Activated T-helper 2 cell treated with anti-CD3 and anti-CD28 coated beads, Interferon-gamma antibody, Interleukin-2, Interleukin-4, amounts not matched to agents 10 μg/mL and 5 μg/mL and 100 μg/mL, durations not matched to agents 14 hours and 24 hours and 36 hours (primary cell): ENCODE results near the gene OTUD1. TPM values are rescaled to one million over a fixed set of nuclear protein-coding genes. Genes with fewer than 3 reads are reported as not detected.
A peak's percentile ranks its signal among the peaks of the same experiment; 100 is the strongest.
"Not testable (repeated sequence)": the region's sequence is repeated elsewhere in the genome, so short reads cannot be mapped to it uniquely, and the experiment has no call there.

ENCODE experiments used
- DNase-seq: peaks from one replicate; pipeline ENCODE4 v3.0.0; 2021; ENCODE audit warnings: low spot score
- H3K27ac Mint-ChIP-seq: one replicate; pipeline ENCODE4 v1.8.0; 2021; ENCODE audit warnings: mixed read lengths
- H3K27me3 Mint-ChIP-seq: one replicate; pipeline ENCODE4 v1.8.0; 2021; ENCODE audit warnings: low read depth, mixed read lengths
- H3K36me3 Mint-ChIP-seq: one replicate; pipeline ENCODE4 v1.8.0; 2021; ENCODE audit warnings: low read depth, mixed read lengths
- H3K4me1 Mint-ChIP-seq: one replicate; pipeline ENCODE4 v1.8.0; 2021; ENCODE audit warnings: low read depth, mixed read lengths
- H3K4me3 Mint-ChIP-seq: one replicate; pipeline ENCODE4 v1.8.0; 2021; ENCODE audit warnings: low read depth, mild to moderate bottlenecking, moderate library complexity, mixed read lengths
- H3K9me3 Mint-ChIP-seq: one replicate; pipeline ENCODE4 v1.8.0; 2021; ENCODE audit warnings: mixed read lengths
- intact Hi-C: fragments of 100-400 bp; cut with micrococcal nuclease; formaldehyde crosslinking; loops from one replicate; pipeline ENCODE4 v1.15.1; 2023
- total RNA-seq: library from RNA; stranded (reverse); gene quantifications from 2 replicates; pipeline ENCODE4 v1.2.3, GENCODE V29; 2022

OTUD1 gene, protein sequence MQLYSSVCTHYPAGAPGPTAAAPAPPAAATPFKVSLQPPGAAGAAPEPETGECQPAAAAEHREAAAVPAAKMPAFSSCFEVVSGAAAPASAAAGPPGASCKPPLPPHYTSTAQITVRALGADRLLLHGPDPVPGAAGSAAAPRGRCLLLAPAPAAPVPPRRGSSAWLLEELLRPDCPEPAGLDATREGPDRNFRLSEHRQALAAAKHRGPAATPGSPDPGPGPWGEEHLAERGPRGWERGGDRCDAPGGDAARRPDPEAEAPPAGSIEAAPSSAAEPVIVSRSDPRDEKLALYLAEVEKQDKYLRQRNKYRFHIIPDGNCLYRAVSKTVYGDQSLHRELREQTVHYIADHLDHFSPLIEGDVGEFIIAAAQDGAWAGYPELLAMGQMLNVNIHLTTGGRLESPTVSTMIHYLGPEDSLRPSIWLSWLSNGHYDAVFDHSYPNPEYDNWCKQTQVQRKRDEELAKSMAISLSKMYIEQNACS
- 9.7 and 10.2 TPM in 2 replicates for total RNA-seq

DNA sequence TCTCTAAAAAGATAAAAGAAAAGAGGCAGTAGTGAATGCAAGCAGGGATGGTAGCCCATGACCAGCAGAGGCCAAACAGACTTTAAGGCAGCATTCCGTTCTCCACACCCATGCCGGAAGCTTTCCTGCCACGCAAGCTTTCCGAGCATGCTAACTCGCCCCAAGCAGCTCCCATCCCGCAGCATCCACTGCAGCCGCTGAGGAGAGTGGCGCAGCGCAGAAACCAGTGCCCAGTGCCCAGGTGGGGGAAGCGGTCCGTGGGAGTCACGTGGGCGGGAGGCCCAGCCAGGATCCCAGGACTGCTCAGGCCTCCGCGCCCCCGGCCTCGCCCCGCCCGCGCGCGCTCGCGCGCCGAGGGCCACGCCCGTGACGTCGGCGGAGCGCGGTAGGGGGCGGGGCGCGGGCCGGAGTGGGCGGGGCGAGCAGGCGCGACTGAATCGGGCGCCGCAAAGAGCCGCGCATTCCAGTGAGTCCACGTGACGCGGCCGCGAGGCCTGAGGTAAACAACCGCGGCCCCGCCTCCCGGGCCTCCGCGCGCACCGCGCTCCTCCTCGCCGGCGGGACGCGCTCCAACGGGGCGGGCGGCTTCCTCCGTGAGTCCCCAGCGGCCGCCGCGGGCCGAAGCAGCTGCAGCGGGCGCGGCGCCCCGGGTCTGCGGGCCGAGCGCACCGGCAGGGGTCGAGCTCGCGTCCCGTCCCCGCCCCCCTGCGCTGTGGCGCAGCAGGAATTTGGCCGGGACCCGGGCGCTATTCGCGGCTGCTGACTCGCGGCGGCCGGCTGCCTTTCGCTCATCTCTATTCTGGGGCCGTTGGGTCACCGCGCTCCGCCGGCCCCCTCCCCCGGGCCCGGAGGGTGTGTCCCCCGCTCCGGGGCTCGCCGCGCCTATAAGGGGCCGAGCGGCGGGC lies at the start of gene OTUD1:
Gene OTUD1 (plus strand): TSS at position 529 of the 905 bp plus-strand sequence. CDS start 383 bp downstream, outside the sequence.
- H3K27ac Mint-ChIP-seq, result peak within 1 kb of the TSS; percentile 58
- peaks cover 3% of the 10 kb centered on the region for H3K27me3 Mint-ChIP-seq
- peaks cover 33% of the 10 kb centered on the region for H3K4me1 Mint-ChIP-seq
- peaks cover 27% of the 10 kb centered on the region for H3K36me3 Mint-ChIP-seq
- intact Hi-C loops, result loop anchor here (2.0 kb wide), 1 partner anchor 74 kb away; no protein-coding TSS in a partner anchor
- no peaks in the 10 kb centered on the region for H3K9me3 Mint-ChIP-seq
- peak within 1 kb of the TSS; percentile 76 for H3K4me3 Mint-ChIP-seq
- peak; percentile 92 for DNase-seq

DNA sequence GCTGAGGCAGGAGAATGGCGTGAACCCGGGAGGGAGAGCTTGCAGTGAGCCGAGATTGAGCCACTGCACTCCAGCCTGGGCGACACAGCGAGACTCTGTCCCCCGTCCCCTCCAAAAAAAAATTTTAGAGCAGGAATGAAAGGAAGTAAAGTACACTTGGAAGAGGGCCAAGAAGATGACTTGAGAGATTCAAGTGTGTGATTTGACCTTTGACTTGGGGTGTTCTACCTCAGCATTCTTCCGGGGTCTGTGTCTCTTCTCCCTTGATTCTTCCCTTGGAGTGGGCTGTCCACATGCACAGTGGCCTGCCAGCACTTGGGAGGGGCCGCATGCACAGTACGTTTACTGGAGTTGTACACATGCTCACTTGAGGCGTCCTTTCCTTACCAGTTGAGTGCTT lies 48.5 kb upstream of the OTUD1 start:
- not testable (repeated sequence) for H3K27me3 Mint-ChIP-seq, H3K4me3 Mint-ChIP-seq, H3K36me3 Mint-ChIP-seq, H3K9me3 Mint-ChIP-seq, H3K27ac Mint-ChIP-seq, DNase-seq
- intact Hi-C loops, result loop anchor here (10.0 kb wide), 1 partner anchor 54 kb away; no protein-coding TSS in a partner anchor
- H3K4me1 Mint-ChIP-seq, result peaks cover 14% of the 10 kb centered on the region

DNA sequence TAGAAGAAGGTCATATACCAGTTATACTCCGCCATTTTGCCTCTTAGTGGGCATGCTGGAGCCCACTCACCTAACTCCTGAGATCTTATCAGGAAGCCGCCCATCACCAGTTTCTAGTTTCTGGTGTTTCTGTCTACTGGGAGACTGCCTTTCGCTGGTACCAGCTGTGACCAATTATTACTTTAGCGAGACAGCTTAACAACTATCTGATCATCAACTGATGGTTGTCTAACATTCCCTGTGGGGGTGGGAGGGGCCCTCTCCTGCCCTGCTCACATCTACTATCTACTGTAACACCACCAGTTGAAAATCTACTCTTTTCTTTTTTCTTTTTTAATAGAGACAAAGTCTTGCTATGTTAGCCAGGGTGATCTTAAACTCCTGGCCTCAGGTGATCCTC lies 48.1 kb upstream of the OTUD1 start:
- DNase-seq, result no peak
- no peaks in the 10 kb centered on the region for H3K36me3 Mint-ChIP-seq
- no peak overlapping the region for H3K27ac Mint-ChIP-seq
- intact Hi-C loops, result loop anchor here (10.0 kb wide), 1 partner anchor 54 kb away; no protein-coding TSS in a partner anchor
- H3K9me3 Mint-ChIP-seq, result no peaks in the 10 kb centered on the region
- peaks cover 14% of the 10 kb centered on the region for H3K4me1 Mint-ChIP-seq
- no peaks in the 10 kb centered on the region for H3K27me3 Mint-ChIP-seq
- no peak overlapping the region for H3K4me3 Mint-ChIP-seq

DNA sequence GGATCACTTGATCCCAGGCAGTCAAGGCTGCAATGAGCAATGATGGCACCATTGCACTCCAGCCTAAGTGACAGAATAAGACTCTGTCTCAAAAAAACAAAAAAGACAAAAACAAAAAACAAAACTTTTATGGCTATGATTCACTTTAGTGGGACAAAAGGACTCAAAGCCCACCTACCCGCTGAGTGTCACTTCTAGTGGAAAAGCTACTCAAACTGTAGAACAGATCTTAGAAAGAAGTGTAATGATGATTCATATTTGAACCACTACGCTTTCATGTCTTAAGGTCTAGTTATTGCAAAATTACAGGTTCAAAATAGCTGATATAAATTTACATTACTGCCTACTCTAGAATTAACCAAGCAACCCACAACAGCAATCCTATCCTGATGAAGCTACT lies 47.1 kb upstream of the OTUD1 start:
- Mint-ChIP-seq H3K4me1 (peaks cover 14% of the 10 kb centered on the region), H3K27ac (no peak overlapping the region), H3K27me3 (no peaks in the 10 kb centered on the region), H3K36me3 (no peaks in the 10 kb centered on the region), H3K4me3 (no peak overlapping the region), H3K9me3 (no peaks in the 10 kb centered on the region)
- DNase-seq, result no peak
- intact Hi-C loops, result loop anchor here (1.0 to 10.0 kb wide), 3 partner anchors 20 to 53 kb away; no protein-coding TSS in a partner anchor

DNA sequence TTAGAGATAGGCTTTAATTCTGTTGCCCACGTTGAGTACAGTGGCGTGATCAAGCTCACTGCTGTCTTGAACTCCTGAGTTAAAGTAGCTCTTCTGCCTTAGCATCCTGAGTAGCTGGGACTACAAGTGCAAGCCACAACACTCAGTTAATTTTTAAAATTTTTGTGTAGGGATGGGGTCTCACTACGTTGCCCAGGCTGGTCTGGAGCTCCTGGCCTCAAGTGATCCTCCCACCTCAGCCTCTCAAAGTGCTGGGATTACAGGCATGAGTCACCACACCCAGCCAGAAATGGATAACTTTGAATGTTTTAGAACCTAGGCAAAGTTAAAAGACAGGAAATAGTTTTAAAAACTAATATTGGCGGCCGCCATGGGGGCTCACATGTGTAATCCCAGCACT lies 43.9 kb upstream of the OTUD1 start:
- Mint-ChIP-seq H3K4me1 (peaks cover 11% of the 10 kb centered on the region), H3K9me3 (no peaks in the 10 kb centered on the region), H3K27me3 (no peaks in the 10 kb centered on the region), H3K4me3 (no peak overlapping the region), H3K27ac (no peak overlapping the region), H3K36me3 (no peaks in the 10 kb centered on the region)
- intact Hi-C loops, result loop anchor here (10.0 kb wide), 1 partner anchor 50 kb away; no protein-coding TSS in a partner anchor
- no peak for DNase-seq

DNA sequence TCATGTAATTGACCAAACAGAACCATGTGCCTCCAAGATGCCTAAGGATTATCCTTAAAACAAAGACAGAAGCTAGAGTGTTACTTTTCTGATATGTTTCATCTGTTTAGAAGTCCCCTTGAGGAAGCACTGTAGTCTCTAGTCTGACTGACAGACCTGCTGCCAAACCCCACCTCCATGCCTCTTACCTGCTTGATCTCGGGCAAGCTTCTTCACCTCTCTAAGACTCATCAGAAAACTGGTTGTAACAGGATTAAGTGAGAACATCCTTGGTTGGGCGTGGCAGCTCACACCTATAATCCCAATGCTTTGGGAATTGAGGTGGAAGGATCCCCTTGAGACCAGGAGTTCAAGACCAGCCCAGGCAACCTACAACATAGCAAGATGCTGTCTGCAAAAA lies 42.2 kb upstream of the OTUD1 start:
- intact Hi-C loops, result loop anchor here (10.0 kb wide), 1 partner anchor 48 kb away; no protein-coding TSS in a partner anchor
- Mint-ChIP-seq H3K27me3 (no peaks in the 10 kb centered on the region), H3K4me1 (peaks cover 7% of the 10 kb centered on the region), H3K27ac (no peak overlapping the region), H3K36me3 (no peaks in the 10 kb centered on the region), H3K4me3 (no peak overlapping the region), H3K9me3 (no peaks in the 10 kb centered on the region)
- DNase-seq, result no peak

DNA sequence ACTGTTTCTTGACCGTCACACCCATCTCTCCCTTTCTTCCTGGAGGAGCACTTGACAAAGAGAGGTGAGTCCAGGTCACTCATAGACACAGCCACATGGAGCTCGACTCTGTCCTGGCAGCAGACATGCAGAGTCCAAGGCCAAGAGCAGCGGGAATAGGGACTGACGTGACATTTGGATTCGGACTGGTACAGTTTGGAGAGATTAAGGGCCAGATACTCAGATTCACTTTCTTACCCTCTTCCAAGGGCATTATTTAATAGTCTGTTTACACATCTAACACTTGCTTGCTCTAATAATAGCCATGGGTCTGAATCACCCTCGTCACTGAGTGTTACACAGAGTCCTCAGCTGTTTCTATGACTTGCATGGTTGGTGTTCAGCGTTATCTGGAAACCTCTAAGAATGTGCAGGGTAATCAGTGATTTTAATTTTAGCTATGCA lies 39.2 kb upstream of the OTUD1 start:
- Mint-ChIP-seq H3K27ac (no peak overlapping the region), H3K4me1 (no peaks in the 10 kb centered on the region), H3K9me3 (no peaks in the 10 kb centered on the region), H3K27me3 (no peaks in the 10 kb centered on the region), H3K4me3 (no peak overlapping the region), H3K36me3 (no peaks in the 10 kb centered on the region)
- DNase-seq, result no peak
- intact Hi-C loops, result loop anchor here (10.0 kb wide), 1 partner anchor 45 kb away; no protein-coding TSS in a partner anchor

DNA sequence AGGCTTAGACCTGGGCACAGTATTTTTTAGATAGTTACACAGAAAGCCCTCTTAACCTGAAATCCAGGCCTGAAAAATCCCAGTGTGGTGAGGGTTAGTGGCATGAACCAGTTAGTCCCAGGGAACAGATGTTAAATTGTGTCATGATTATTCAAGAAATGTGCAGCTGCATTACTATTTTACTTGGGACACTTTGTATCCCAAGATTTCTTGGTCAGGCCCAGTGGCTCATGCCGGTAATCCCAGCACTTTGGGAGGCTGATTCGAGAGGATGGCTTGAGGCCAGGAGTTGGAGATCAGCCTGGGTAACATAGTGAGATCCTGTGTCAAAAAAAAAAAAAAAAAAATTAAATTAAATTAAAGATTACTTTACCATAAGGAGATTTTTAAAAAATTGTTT lies 36.0 kb upstream of the OTUD1 start:
- no peaks in the 10 kb centered on the region for H3K27me3 Mint-ChIP-seq

DNA sequence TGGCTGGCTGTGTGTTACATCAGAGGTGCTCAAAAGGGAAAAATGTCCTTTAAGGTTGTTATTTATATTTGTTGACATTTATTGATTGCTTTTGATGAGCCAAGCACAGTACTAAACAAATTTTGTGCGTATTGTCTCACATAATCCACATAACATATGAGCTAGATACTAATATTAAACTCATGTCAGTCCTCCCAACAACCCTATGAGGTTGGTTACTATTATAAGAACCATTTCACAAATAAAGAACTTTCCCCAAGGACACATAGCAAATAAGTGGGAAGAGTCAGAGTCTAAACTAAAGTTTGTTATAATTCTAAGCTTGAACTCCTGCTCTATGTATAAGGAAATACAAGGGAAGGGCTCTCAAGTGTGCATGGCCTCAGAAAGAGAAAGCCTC lies 35.6 kb upstream of the OTUD1 start:
- no peak overlapping the region for H3K4me3 Mint-ChIP-seq
- no peak overlapping the region for H3K27ac Mint-ChIP-seq
- no peak for DNase-seq
- no peaks in the 10 kb centered on the region for H3K9me3 Mint-ChIP-seq
- H3K27me3 Mint-ChIP-seq, result no peaks in the 10 kb centered on the region
- no peaks in the 10 kb centered on the region for H3K4me1 Mint-ChIP-seq
- intact Hi-C loops, result no loop called here
- no peaks in the 10 kb centered on the region for H3K36me3 Mint-ChIP-seq

More for the DNA sequence above, 36.0 kb upstream of the OTUD1 start:
- Mint-ChIP-seq H3K27ac (no peak overlapping the region), H3K36me3 (no peaks in the 10 kb centered on the region), H3K9me3 (no peaks in the 10 kb centered on the region), H3K4me1 (no peaks in the 10 kb centered on the region), H3K4me3 (no peak overlapping the region)
- no peak for DNase-seq
- intact Hi-C loops, result no loop called here

DNA sequence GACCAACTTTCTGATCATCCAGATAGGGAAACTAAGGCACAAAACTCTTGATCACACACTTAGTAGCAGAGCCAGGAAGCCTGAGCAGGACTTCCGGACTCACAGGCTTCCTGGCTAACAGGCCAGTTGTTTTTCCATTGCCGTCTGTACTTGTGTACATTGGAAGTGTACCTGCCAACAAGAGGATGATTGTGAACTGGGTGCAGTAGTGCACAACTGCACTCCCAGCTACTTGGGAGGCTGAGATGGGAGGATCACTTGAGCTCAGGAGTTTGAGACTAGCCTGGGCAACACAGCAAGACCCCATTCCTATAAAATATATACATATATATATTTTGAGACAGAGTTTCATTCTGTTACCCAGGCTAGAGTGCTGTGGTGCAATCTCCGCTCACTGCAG lies 35.2 kb upstream of the OTUD1 start:
- Mint-ChIP-seq H3K9me3 (no peaks in the 10 kb centered on the region), H3K36me3 (no peaks in the 10 kb centered on the region), H3K4me3 (no peak overlapping the region), H3K4me1 (no peaks in the 10 kb centered on the region), H3K27me3 (no peaks in the 10 kb centered on the region), H3K27ac (no peak overlapping the region)
- intact Hi-C loops, result no loop called here
- DNase-seq, result no peak

DNA sequence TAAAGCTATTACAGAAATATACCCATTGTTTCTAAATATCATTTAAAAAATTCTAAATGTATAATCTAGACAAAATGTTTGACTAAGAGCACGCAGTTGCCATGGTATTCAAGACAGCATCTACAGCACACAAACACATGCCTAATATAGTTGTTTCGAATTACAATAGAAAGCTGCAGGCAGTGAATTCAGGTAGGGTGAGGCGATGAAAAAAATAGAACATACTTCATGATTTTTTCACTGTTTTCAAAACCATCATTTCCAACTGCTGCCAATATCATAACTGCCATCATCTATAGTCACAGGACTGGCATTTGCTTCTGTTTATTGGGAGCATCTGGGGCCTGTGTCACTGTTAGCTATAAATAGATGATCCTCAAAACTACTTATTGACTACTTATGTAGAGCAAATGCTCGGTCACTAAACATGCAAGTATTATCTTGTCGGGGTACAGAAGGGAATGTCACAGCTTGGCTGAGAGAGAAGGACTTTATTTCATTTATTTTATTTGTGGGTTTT lies 34.4 kb upstream of the OTUD1 start:
- no peaks in the 10 kb centered on the region for H3K9me3 Mint-ChIP-seq
- no peak overlapping the region for H3K4me3 Mint-ChIP-seq
- H3K27ac Mint-ChIP-seq, result no peak overlapping the region
- H3K36me3 Mint-ChIP-seq, result no peaks in the 10 kb centered on the region
- DNase-seq, result no peak
- H3K27me3 Mint-ChIP-seq, result no peaks in the 10 kb centered on the region
- intact Hi-C loops, result no loop called here
- no peaks in the 10 kb centered on the region for H3K4me1 Mint-ChIP-seq

DNA sequence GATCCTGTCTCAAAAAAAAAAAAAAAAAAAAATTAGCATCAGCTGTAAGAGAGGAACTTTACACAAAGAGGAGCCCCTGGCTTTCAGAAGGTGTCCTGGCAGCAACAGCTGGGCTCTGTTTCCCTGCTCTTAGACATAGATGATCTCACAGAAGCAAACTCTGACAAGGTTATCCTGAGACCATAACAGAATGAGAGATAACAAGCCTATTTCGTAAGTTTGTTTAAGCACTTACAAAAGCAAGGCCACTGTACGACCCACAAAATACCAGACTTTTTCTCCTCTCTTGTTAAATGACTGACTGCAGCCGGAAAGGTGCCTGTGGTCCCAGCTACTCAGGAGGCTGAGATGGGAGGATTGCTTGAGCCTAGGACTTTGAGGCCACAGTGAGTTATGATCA lies 33.3 kb upstream of the OTUD1 start:
- H3K27me3 Mint-ChIP-seq, result no peaks in the 10 kb centered on the region
- H3K27ac Mint-ChIP-seq, result no peak overlapping the region
- H3K36me3 Mint-ChIP-seq, result no peaks in the 10 kb centered on the region
- no peak overlapping the region for H3K4me3 Mint-ChIP-seq
- no peaks in the 10 kb centered on the region for H3K9me3 Mint-ChIP-seq
- intact Hi-C loops, result no loop called here
- DNase-seq, result no peak
- H3K4me1 Mint-ChIP-seq, result no peaks in the 10 kb centered on the region
